ENCODE data around the gene GYPC. TPM values are rescaled to one million over a fixed set of nuclear protein-coding genes. Genes with fewer than 3 reads are reported as not detected.

GYPC gene
- total RNA-seq, 1 donor from 2014 or later, result 50.1 TPM

DNA sequence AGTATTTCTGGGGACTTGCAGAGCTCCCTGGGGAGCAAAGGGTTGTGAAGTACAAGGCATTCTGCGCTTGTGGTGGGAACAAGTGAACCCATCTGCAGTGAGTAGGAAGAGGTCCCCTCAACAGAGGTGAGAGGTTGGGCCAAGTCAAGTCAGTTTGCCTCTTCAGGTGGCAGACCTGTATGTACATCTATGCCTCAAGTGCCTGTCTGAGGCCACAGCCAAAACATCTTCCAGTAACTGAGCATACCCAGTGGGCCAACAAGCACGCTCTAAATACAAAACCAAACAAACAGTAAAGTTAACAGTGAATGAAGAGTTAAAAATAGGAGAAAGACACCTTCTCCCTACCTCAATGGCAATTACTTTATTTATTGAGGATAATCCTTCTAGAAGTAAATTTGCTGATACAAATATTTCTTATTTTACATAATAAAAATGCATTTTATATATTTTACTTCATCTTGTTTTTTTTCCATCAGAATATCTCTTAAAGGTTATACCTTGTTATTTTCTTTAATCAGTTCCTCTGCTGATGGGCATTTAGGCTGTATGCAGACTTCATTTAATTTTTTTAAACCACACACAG, 2.5 kb downstream of the GYPC start:
- peaks cover 12% of the 10 kb centered on the region for H3K36me3 Mint-ChIP-seq (ENCODE audit: low read depth)
- intact Hi-C loops (cut with micrococcal nuclease), result loop anchor here (5.0 kb wide), 3 partner anchors 131 to 1369 kb away; partner anchors contain the start of gene SAP130
- no peak for DNase-seq
- CTCF ChIA-PET, result interaction anchor here (1.0 kb wide), 1 partner anchor 23 kb away, joined by 4 read pairs; no protein-coding TSS in a partner anchor
- ATAC-seq (ENCODE audit: low read depth), result no peak
- POLR2A ChIA-PET, result interaction anchor here (1.9 kb wide), 1 partner anchor 13 kb away, joined by 6 read pairs; no protein-coding TSS in a partner anchor
- peak overlapping the region; percentile 94 for H3K4me3 Mint-ChIP-seq
- H3K9me3 Mint-ChIP-seq, result no peaks in the 10 kb centered on the region
- peak overlapping the region; percentile 94 for H3K27ac Mint-ChIP-seq
- no peaks in the 10 kb centered on the region for H3K27me3 Mint-ChIP-seq
- H3K4me1 Mint-ChIP-seq, result peaks cover 74% of the 10 kb centered on the region
- TF ChIP-seq, protein P1, sequence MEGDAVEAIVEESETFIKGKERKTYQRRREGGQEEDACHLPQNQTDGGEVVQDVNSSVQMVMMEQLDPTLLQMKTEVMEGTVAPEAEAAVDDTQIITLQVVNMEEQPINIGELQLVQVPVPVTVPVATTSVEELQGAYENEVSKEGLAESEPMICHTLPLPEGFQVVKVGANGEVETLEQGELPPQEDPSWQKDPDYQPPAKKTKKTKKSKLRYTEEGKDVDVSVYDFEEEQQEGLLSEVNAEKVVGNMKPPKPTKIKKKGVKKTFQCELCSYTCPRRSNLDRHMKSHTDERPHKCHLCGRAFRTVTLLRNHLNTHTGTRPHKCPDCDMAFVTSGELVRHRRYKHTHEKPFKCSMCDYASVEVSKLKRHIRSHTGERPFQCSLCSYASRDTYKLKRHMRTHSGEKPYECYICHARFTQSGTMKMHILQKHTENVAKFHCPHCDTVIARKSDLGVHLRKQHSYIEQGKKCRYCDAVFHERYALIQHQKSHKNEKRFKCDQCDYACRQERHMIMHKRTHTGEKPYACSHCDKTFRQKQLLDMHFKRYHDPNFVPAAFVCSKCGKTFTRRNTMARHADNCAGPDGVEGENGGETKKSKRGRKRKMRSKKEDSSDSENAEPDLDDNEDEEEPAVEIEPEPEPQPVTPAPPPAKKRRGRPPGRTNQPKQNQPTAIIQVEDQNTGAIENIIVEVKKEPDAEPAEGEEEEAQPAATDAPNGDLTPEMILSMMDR (IDR thresholded peaks at IDR 0.05), result no peak

DNA sequence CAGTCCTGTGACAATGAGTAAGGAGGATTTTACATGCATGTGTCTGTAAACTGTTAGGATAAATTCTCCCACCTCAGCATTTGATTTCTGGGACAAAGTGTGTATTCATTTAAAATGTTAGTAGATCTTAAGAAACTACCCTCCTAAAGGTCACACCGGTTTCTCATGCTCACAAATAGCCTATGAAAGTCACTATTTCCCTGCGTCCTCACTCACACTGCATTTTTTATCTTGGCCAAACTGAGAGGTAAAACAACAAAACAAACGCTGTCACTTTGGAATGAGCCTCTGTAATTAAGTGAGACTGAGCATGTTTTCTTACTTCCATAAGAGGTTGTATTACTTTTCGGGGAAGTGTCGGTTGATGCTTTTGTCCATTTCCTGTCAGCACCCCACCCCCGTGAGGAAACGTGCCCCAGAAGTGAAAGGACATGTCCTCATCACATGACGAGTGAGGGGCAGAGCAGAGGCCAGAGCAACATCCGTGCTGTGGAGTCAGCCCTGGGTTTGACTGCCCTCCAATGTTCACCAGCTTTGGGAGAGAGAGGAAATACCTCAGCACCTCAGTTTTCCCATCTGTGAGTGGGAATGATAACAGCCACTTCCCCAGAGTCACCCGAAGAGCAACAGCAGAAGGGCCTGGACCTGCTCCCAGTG, 3.1 kb downstream of the GYPC start:
- ATAC-seq (ENCODE audit: low read depth) (peak; percentile 12), DNase-seq (no peak)
- CTCF ChIA-PET, result interaction anchor here (1.3 kb wide), 1 partner anchor 131 kb away, joined by 4 read pairs; no protein-coding TSS in a partner anchor

DNA sequence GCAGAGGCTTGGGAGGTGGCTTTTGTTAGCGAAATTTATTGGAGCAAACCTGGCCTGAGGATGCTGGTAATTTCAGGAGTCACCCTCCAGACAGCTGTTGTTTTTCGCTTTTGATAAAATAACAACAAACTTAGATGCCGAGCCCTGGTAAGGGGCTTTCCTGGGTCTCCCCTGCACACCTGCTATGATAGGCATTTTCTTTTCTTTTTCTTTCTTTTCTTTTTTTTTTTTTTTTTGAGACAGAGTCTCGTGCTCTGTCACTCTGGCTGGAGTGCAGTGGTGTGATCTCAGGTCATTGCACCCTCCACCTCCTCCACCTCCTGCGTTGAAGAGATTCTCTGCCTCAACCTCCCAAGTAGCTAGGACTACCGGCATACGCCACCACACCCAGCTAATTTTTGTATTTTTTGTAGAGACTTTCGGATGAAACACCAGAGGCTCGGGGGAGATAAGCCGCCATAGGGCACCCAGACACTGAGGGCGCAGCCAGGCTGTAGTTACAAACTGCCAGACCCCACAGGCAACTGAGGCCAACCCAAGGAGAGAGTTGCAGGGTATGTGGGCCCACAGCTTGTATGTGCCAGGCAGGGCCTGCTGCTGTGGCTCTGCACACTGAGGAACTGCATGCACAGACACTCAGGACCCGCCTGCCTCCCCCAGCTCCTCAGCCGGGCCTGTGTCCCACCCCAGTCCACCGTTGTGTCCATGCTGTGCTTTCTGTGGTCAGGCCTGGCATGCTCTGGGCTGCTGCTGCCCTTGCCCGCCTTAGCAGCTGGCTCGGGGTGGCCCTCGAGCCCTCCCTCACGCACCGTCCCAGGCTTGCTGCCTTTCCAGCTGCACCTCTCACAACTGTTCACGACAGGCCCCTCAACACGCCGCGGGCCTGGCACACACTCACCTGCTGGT, 3.9 kb downstream of the GYPC start:
- POLR2A ChIA-PET, result interaction anchor here (1.4 kb wide), 1 partner anchor 16 kb away, joined by 8 read pairs; no protein-coding TSS in a partner anchor
- TF ChIP-seq, protein P1 (IDR thresholded peaks at IDR 0.05), result no peak
- ATAC-seq (ENCODE audit: low read depth) (no peak), DNase-seq (no peak)
- Mint-ChIP-seq H3K9me3 (no peaks in the 10 kb centered on the region), H3K27me3 (no peaks in the 10 kb centered on the region), H3K4me1 (peaks cover 88% of the 10 kb centered on the region), H3K27ac (peak overlapping the region; percentile 90), H3K36me3 (ENCODE audit: low read depth) (peaks cover 16% of the 10 kb centered on the region), H3K4me3 (peak overlapping the region; percentile 11)
- intact Hi-C loops (cut with micrococcal nuclease), result loop anchor here (5.0 kb wide), 3 partner anchors 133 to 1367 kb away; partner anchors contain the start of gene SAP130
- CTCF ChIA-PET, result interaction anchor here (1.3 kb wide), 1 partner anchor 132 kb away, joined by 4 read pairs; no protein-coding TSS in a partner anchor

More for the DNA sequence above, 3.1 kb downstream of the GYPC start:
- H3K4me3 Mint-ChIP-seq, result peak overlapping the region; percentile 74
- H3K36me3 Mint-ChIP-seq (ENCODE audit: low read depth), result peaks cover 14% of the 10 kb centered on the region
- intact Hi-C loops (cut with micrococcal nuclease), result loop anchor here (5.0 kb wide), 3 partner anchors 132 to 1368 kb away; partner anchors contain the start of gene SAP130
- H3K27me3 Mint-ChIP-seq, result no peaks in the 10 kb centered on the region
- H3K4me1 Mint-ChIP-seq, result peaks cover 80% of the 10 kb centered on the region
- POLR2A ChIA-PET, result interaction anchor here (1.4 kb wide), 1 partner anchor 16 kb away, joined by 8 read pairs; no protein-coding TSS in a partner anchor
- H3K9me3 Mint-ChIP-seq, result no peaks in the 10 kb centered on the region
- peak overlapping the region; percentile 90 for H3K27ac Mint-ChIP-seq
- TF ChIP-seq, protein P1 (IDR thresholded peaks at IDR 0.05), result no peak

- H3K4me1 Mint-ChIP-seq, result peaks cover 89% of the 10 kb centered on the region
- no peak for ATAC-seq (ENCODE audit: low read depth)
Observed at GRCh38 chr2:126660971-126661370, 5.0 kb downstream of the GYPC start.

More at GRCh38 chr2:126660971-126661370, 5.0 kb downstream of the GYPC start:
- intact Hi-C loops (cut with micrococcal nuclease), result no loop called here
- H3K27ac Mint-ChIP-seq, result peak overlapping the region; percentile 36
- no peak overlapping the region for H3K4me3 Mint-ChIP-seq
- no peak for DNase-seq
- no peaks in the 10 kb centered on the region for H3K9me3 Mint-ChIP-seq
- TF ChIP-seq, protein P1 (IDR thresholded peaks at IDR 0.05), result no peak
- ChIA-PET POLR2A (no interaction called here), CTCF (no interaction called here)
- peaks cover 17% of the 10 kb centered on the region for H3K36me3 Mint-ChIP-seq (ENCODE audit: low read depth)
- H3K27me3 Mint-ChIP-seq, result no peaks in the 10 kb centered on the region

Measured in activated B cell treated with CpG ODN at 0.5 μM for 24 hours (primary cell).